Non-pigmented ciliary epithelial cell (primary cell): ENCODE results near the gene DCAF10.
"Not testable (repeated sequence)": the region's sequence is repeated elsewhere in the genome, so short reads cannot be mapped to it uniquely, and the experiment has no call there.

Experiments used
- DNase-seq: peaks from one replicate; pipeline ENCODE4 v3.0.0-alpha.2; 2010; ENCODE audit warnings: low read depth

Gene DCAF10

GRCh38 chr9:37862530-37862929 is 61.9 kb downstream of the DCAF10 start:
- DNase-seq = no peak

GRCh38 chr9:37870081-37870798 is 69.6 kb downstream of the DCAF10 start:
- no peak for DNase-seq

GRCh38 chr9:37870799-37871176 is 70.2 kb downstream of the DCAF10 start:
- no peak for DNase-seq

GRCh38 chr9:37873955-37874354 is 73.4 kb downstream of the DCAF10 start:
- no peak for DNase-seq

- DNase-seq = no peak
Observed at GRCh38 chr9:37876376-37876775, 75.8 kb downstream of the DCAF10 start.

GRCh38 chr9:37880916-37881479 is 80.4 kb downstream of the DCAF10 start:
- no peak for DNase-seq

- DNase-seq = not testable (repeated sequence)
Observed at GRCh38 chr9:37887977-37888583, 87.5 kb downstream of the DCAF10 start.

- DNase-seq = no peak
Observed at GRCh38 chr9:37889536-37889935, 88.9 kb downstream of the DCAF10 start.

GRCh38 chr9:37891042-37891441 is 90.4 kb downstream of the DCAF10 start:
- DNase-seq = not testable (repeated sequence)

GRCh38 chr9:37892063-37892462 is 91.5 kb downstream of the DCAF10 start:
- no peak for DNase-seq

- DNase-seq = no peak
Observed at GRCh38 chr9:37897665-37898064, 97.1 kb downstream of the DCAF10 start.

GRCh38 chr9:37899041-37899440 is 98.4 kb downstream of the DCAF10 start:
- DNase-seq = no peak

- DNase-seq = no peak
Observed at GRCh38 chr9:37902131-37902530, 101.5 kb downstream of the DCAF10 start.

GRCh38 chr9:37902796-37903646 is 102.4 kb downstream of the DCAF10 start:
- no peak for DNase-seq

GRCh38 chr9:37903647-37904444 is 103.2 kb downstream of the DCAF10 start, which contains the start of gene SLC25A51:
Gene SLC25A51, minus strand, starts transcription at chr9:37904127. Its CDS starts 15,577 bp downstream, at chr9:37888550.
- no peak for DNase-seq

- DNase-seq = no peak
Observed at GRCh38 chr9:37904445-37905130, 104.0 kb downstream of the DCAF10 start.

- DNase-seq = no peak
Observed at GRCh38 chr9:37905131-37905505, 104.5 kb downstream of the DCAF10 start.

GRCh38 chr9:37905776-37906175 is 105.2 kb downstream of the DCAF10 start:
- no peak for DNase-seq

- no peak for DNase-seq
Observed at GRCh38 chr9:37906312-37907239, 106.0 kb downstream of the DCAF10 start.

- no peak for DNase-seq
Observed at GRCh38 chr9:37908283-37908682, 107.7 kb downstream of the DCAF10 start.
